Astrocyte (in vitro differentiated cells and primary cell): ENCODE measurements around the gene CHMP6. TPM values are rescaled to one million over a fixed set of nuclear protein-coding genes. Genes with fewer than 3 reads are reported as not detected.

ENCODE experiments used
- DNase-seq: peaks from one replicate; pipeline ENCODE4 v3.0.0-alpha.2; 2010; ENCODE audit warnings: low read depth
- FAIRE-seq: peaks from 2 replicates; lab custom pipeline; 2011; peaks lifted over from hg19 to GRCh38; lab: Jason Lieb, UNC
- H2AFZ ChIP-seq: 2 replicates; pipeline ENCODE4 v1.6.0; 2012; ENCODE audit warnings: low read depth, low read length, inconsistent platforms
- H3K27ac ChIP-seq: 2 replicates; pipeline ENCODE4 v1.5.1; 2011; ENCODE audit warnings: low read depth, low read length, inconsistent platforms
- H3K27me3 ChIP-seq: 2 replicates; pipeline ENCODE4 v1.6.0; 2011; ENCODE audit warnings: low read length, inconsistent platforms; ENCODE audit not compliant: insufficient read depth
- H3K36me3 ChIP-seq: 2 replicates; pipeline ENCODE4 v1.5.1; 2011; ENCODE audit warnings: low read length, inconsistent platforms; ENCODE audit not compliant: insufficient read depth
- H3K4me1 ChIP-seq: 2 replicates; pipeline ENCODE4 v1.5.1; 2011; ENCODE audit warnings: low read length, inconsistent platforms; ENCODE audit not compliant: insufficient read depth
- H3K4me2 ChIP-seq: 2 replicates; pipeline ENCODE4 v1.6.0; 2012; ENCODE audit warnings: low read length, inconsistent platforms
- H3K4me3 ChIP-seq: 2 replicates; pipeline ENCODE4 v1.5.1; 2011; ENCODE audit warnings: low read depth, mild to moderate bottlenecking, low read length, inconsistent platforms; ENCODE audit not compliant: insufficient read depth
- H3K79me2 ChIP-seq: 2 replicates; pipeline ENCODE4 v1.6.0; 2012; ENCODE audit warnings: mild to moderate bottlenecking, low read length, inconsistent platforms; ENCODE audit not compliant: insufficient read depth
- H3K9ac ChIP-seq: 2 replicates; pipeline ENCODE4 v1.6.0; 2012; ENCODE audit warnings: mild to moderate bottlenecking, low read length, inconsistent platforms
- H3K9me3 ChIP-seq: 2 replicates; pipeline ENCODE4 v1.5.1; 2012; ENCODE audit warnings: low read depth, mild to moderate bottlenecking, low read length, inconsistent platforms; ENCODE audit not compliant: insufficient read depth
- H4K20me1 ChIP-seq: 2 replicates; pipeline ENCODE4 v1.6.0; 2012; ENCODE audit warnings: low read length, inconsistent platforms; ENCODE audit not compliant: insufficient read depth
- H3K27ac Mint-ChIP-seq: one replicate; pipeline ENCODE4 v1.8.0; 2021; ENCODE audit warnings: mild to moderate bottlenecking, mixed read lengths; ENCODE audit not compliant: unreplicated experiment
- H3K27me3 Mint-ChIP-seq: one replicate; pipeline ENCODE4 v1.8.0; 2021; ENCODE audit warnings: low read depth, mixed read lengths; ENCODE audit not compliant: unreplicated experiment
- H3K36me3 Mint-ChIP-seq: one replicate; pipeline ENCODE4 v1.8.0; 2021; ENCODE audit warnings: low read depth, mixed read lengths; ENCODE audit not compliant: unreplicated experiment
- H3K4me1 Mint-ChIP-seq: one replicate; pipeline ENCODE4 v1.8.0; 2021; ENCODE audit warnings: low read depth, mixed read lengths; ENCODE audit not compliant: unreplicated experiment
- H3K4me3 Mint-ChIP-seq: one replicate; pipeline ENCODE4 v1.8.0; 2021; ENCODE audit warnings: mild to moderate bottlenecking, moderate library complexity, mixed read lengths; ENCODE audit not compliant: unreplicated experiment
- H3K9me3 Mint-ChIP-seq: one replicate; pipeline ENCODE4 v1.8.0; 2021; ENCODE audit warnings: mild to moderate bottlenecking, mixed read lengths; ENCODE audit not compliant: unreplicated experiment
- CTCF ChIP-seq: IDR thresholded peaks from 2 replicates; pipeline ENCODE4 v1.5.1; 2011; ENCODE audit warnings: low read depth, mild to moderate bottlenecking, inconsistent platforms, low read length, moderate library complexity; ENCODE audit not compliant: insufficient read depth
- EZH2 ChIP-seq: IDR thresholded peaks from 2 replicates; pipeline ENCODE4 v1.6.1; 2012; ENCODE audit warnings: mild to moderate bottlenecking, low read length, inconsistent platforms; ENCODE audit not compliant: insufficient read depth
- total RNA-seq: library from RNA; stranded (reverse); gene quantifications from 2 replicates; pipeline ENCODE4 v1.2.1, GENCODE V29; 2021

The CHMP6 gene
- total RNA-seq, 1 donor from 2014 or later: 19.0 TPM

- H3K79me2 ChIP-seq: peaks cover 51% of the 10 kb centered on the region
- Mint-ChIP-seq H3K4me3 (peak overlapping the region; percentile 92), H3K9me3 (no peaks in the 10 kb centered on the region), H3K36me3 (peaks cover 12% of the 10 kb centered on the region), H3K27me3 (peaks cover 5% of the 10 kb centered on the region), H3K4me1 (peaks cover 22% of the 10 kb centered on the region), H3K27ac (peak overlapping the region; percentile 66)
- TF ChIP-seq CTCF: no peak
- no peak for TF ChIP-seq EZH2
- H3K9ac ChIP-seq: peak overlapping the region; percentile 75
- peak overlapping the region; percentile 85 for H3K4me2 ChIP-seq
- H3K27ac ChIP-seq: peak overlapping the region; percentile 41
- H3K4me1 ChIP-seq: peaks cover 52% of the 10 kb centered on the region
- H2AFZ ChIP-seq: no peak overlapping the region
- H3K27me3 ChIP-seq: no peaks in the 10 kb centered on the region
- H3K36me3 ChIP-seq: no peaks in the 10 kb centered on the region
- no peaks in the 10 kb centered on the region for H3K9me3 ChIP-seq
- DNase-seq (no peak), FAIRE-seq (no peak)
- peak overlapping the region; percentile 68 for H3K4me3 ChIP-seq
- peaks cover 59% of the 10 kb centered on the region for H4K20me1 ChIP-seq
These were observed 44.0 kb downstream of the CHMP6 start for GRCh38 chr17:81035521-81036196.

- TF ChIP-seq CTCF (no peak), EZH2 (no peak)
- peak overlapping the region; percentile 75 for H3K9ac ChIP-seq
- H3K27me3 Mint-ChIP-seq: peaks cover 2% of the 10 kb centered on the region
These were observed 44.7 kb downstream of the CHMP6 start for GRCh38 chr17:81036197-81036941.

More at GRCh38 chr17:81036197-81036941, 44.7 kb downstream of the CHMP6 start:
- Mint-ChIP-seq H3K36me3 (peaks cover 13% of the 10 kb centered on the region), H3K4me3 (peak overlapping the region; percentile 92), H3K4me1 (peaks cover 23% of the 10 kb centered on the region), H3K27ac (no peak overlapping the region), H3K9me3 (no peaks in the 10 kb centered on the region)
- Histone ChIP-seq H3K4me3 (peak overlapping the region; percentile 68), H3K36me3 (no peaks in the 10 kb centered on the region), H3K79me2 (peaks cover 58% of the 10 kb centered on the region), H3K27me3 (no peaks in the 10 kb centered on the region), H3K4me2 (peak overlapping the region; percentile 85), H3K4me1 (peaks cover 59% of the 10 kb centered on the region), H4K20me1 (peaks cover 66% of the 10 kb centered on the region), H3K9me3 (no peaks in the 10 kb centered on the region), H3K27ac (peak overlapping the region; percentile 30), H2AFZ (no peak overlapping the region)
- no peak for FAIRE-seq
- no peak for DNase-seq
